Fibroblast of lung (primary cell): ENCODE data around the gene FAM221B. TPM values are rescaled to one million over a fixed set of nuclear protein-coding genes. Genes with fewer than 3 reads are reported as not detected.

Source experiments
- DNase-seq, 2 donors: peaks; one replicate each; pipeline versions ENCODE4 v3.0.0 to v3.0.0-alpha.2; 2010; ENCODE audit warnings: low read depth in 2 of 2
- H2AFZ ChIP-seq: 2 replicates; pipeline ENCODE4 v1.5.1; 2012; ENCODE audit warnings: low read length, control low read depth, inconsistent platforms
- H3K27ac ChIP-seq: 2 replicates; pipeline ENCODE4 v1.5.1; 2011; ENCODE audit warnings: low read length, control low read depth; ENCODE audit not compliant: insufficient read depth
- H3K27me3 ChIP-seq: 2 replicates; pipeline ENCODE4 v1.5.1; 2011; ENCODE audit warnings: mild to moderate bottlenecking, low read length; ENCODE audit not compliant: control insufficient read depth, insufficient read depth
- H3K36me3 ChIP-seq: 2 replicates; pipeline ENCODE4 v1.5.1; 2011; ENCODE audit warnings: low read length; ENCODE audit not compliant: control insufficient read depth, insufficient read depth
- H3K4me1 ChIP-seq: 2 replicates; pipeline ENCODE4 v1.5.1; 2011; ENCODE audit warnings: low read length; ENCODE audit not compliant: control insufficient read depth, insufficient read depth; ENCODE audit errors: extremely low read depth
- H3K4me2 ChIP-seq: 2 replicates; pipeline ENCODE4 v1.5.1; 2011; ENCODE audit warnings: low read length, control low read depth; ENCODE audit not compliant: insufficient read depth; ENCODE audit errors: extremely low read depth
- H3K4me3 ChIP-seq, 4 experiments: fragments of 200-600 bp in 1 of 4; sonication (generic) in 1 of 4; replicated peaks in 1 of 4; 2 replicates each; pipeline ENCODE4 v1.5.1; 2011 to 2016; ENCODE audit warnings: low read length in 4 of 4, low read depth in 3 of 4, mild to moderate bottlenecking in 3 of 4, control low read depth in 2 of 4, inconsistent platforms in 1 of 4, mixed read lengths in 1 of 4; ENCODE audit not compliant: insufficient read depth in 1 of 4; ENCODE audit errors: control extremely low read depth in 1 of 4
- H3K79me2 ChIP-seq: 2 replicates; pipeline ENCODE4 v1.5.1; 2012; ENCODE audit warnings: mild to moderate bottlenecking, low read length, inconsistent platforms; ENCODE audit not compliant: control insufficient read depth, insufficient read depth
- H3K9ac ChIP-seq: 2 replicates; pipeline ENCODE4 v1.5.1; 2011; ENCODE audit warnings: mild to moderate bottlenecking, low read length, control low read depth; ENCODE audit not compliant: insufficient read depth
- H3K9me3 ChIP-seq: 2 replicates; pipeline ENCODE4 v1.5.1; 2012; ENCODE audit warnings: low read depth, low read length; ENCODE audit not compliant: control insufficient read depth, insufficient read depth
- H4K20me1 ChIP-seq: 2 replicates; pipeline ENCODE4 v1.5.1; 2011; ENCODE audit warnings: low read length; ENCODE audit not compliant: control insufficient read depth, insufficient read depth; ENCODE audit errors: extremely low read depth
- CTCF ChIP-seq, 2 donors: IDR thresholded peaks in 1 of 2; conservative IDR thresholded peaks in 1 of 2; 1 replicate in 1 of 2; 2 replicates in 1 of 2; pipeline ENCODE4 v1.5.1; 2011 to 2012; ENCODE audit warnings: low read length in 2 of 2, control low read depth in 1 of 2, inconsistent platforms in 1 of 2, low read depth in 1 of 2, mild to moderate bottlenecking in 1 of 2
- EZH2 ChIP-seq: IDR thresholded peaks from 2 replicates; pipeline ENCODE4 v1.5.1; 2012; ENCODE audit warnings: low read length, control low read depth, mild to moderate bottlenecking; ENCODE audit errors: missing control alignments
- polyA plus RNA-seq, 2 donors: library from polyadenylated mRNA; depleted of rRNA in 1 of 2; stranded (reverse) in 1 of 2; unstranded in 1 of 2; fragments of >200 nt; gene quantifications; 2 replicates each; pipeline ENCODE4 v1.2.1, GENCODE V29; 2011 to 2012; ENCODE audit warnings: missing spikeins in 1 of 2
- total RNA-seq: library from RNA; depleted of rRNA; stranded (reverse); fragments of >200 nt; gene quantifications from 2 replicates; pipeline ENCODE4 v1.2.1, GENCODE V29; 2014

The FAM221B gene
- total and polyA plus RNA-seq, 2 donors (not counting 1 experiment from before 2014, with no cell fraction given), result not detected

GRCh38 chr9:35818341-35818740 is 10.2 kb downstream of the FAM221B start:
- H3K9ac ChIP-seq, result no peak overlapping the region
- H3K79me2 ChIP-seq, result no peaks in the 10 kb centered on the region
- H3K4me1 ChIP-seq, result peaks cover 5% of the 10 kb centered on the region
- H3K36me3 ChIP-seq, result no peaks in the 10 kb centered on the region
- no peak for DNase-seq
- H3K9me3 ChIP-seq, result no peaks in the 10 kb centered on the region
- no peak overlapping the region for H3K4me3 ChIP-seq
- H3K27ac ChIP-seq, result no peak overlapping the region
- H3K27me3 ChIP-seq, result peaks cover 2% of the 10 kb centered on the region
- no peak for TF ChIP-seq EZH2
- no peak for TF ChIP-seq CTCF (conservative IDR thresholded peaks at IDR 0.05 in 1 of 2, IDR thresholded peaks at IDR 0.05 in 1 of 2; ENCODE audit: low read depth in 1 of 2, low read length in 2 of 2)
- H2AFZ ChIP-seq, result no peak overlapping the region
- no peaks in the 10 kb centered on the region for H4K20me1 ChIP-seq
- no peak overlapping the region for H3K4me2 ChIP-seq

- Histone ChIP-seq H3K4me3 (no peak overlapping the region), H3K4me1 (peaks cover 11% of the 10 kb centered on the region), H3K4me2 (no peak overlapping the region), H3K79me2 (no peaks in the 10 kb centered on the region), H4K20me1 (no peaks in the 10 kb centered on the region), H3K36me3 (no peaks in the 10 kb centered on the region), H3K27me3 (peaks cover 2% of the 10 kb centered on the region), H2AFZ (no peak overlapping the region), H3K9ac (no peak overlapping the region), H3K9me3 (no peaks in the 10 kb centered on the region), H3K27ac (no peak overlapping the region)
- DNase-seq, result no peak
- TF ChIP-seq CTCF (conservative IDR thresholded peaks at IDR 0.05 in 1 of 2, IDR thresholded peaks at IDR 0.05 in 1 of 2; ENCODE audit: low read depth in 1 of 2, low read length in 2 of 2) (no peak), EZH2 (no peak)
Measured at GRCh38 chr9:35816708-35817107, 11.8 kb downstream of the FAM221B start.

- Histone ChIP-seq H3K9me3 (no peaks in the 10 kb centered on the region), H3K79me2 (no peaks in the 10 kb centered on the region), H3K4me3 (peak within 1 kb of the TSS; percentile 69 to 90 (median 81)), H3K4me1 (peaks cover 12% of the 10 kb centered on the region), H3K36me3 (no peaks in the 10 kb centered on the region), H3K9ac (peak within 1 kb of the TSS; percentile 80), H2AFZ (peak within 1 kb of the TSS; percentile 67), H3K27ac (peak within 1 kb of the TSS; percentile 83), H4K20me1 (no peaks in the 10 kb centered on the region), H3K4me2 (peak within 1 kb of the TSS; percentile 90), H3K27me3 (peaks cover 2% of the 10 kb centered on the region)
- DNase-seq, result peak; percentile 99
- TF ChIP-seq CTCF (conservative IDR thresholded peaks at IDR 0.05 in 1 of 2, IDR thresholded peaks at IDR 0.05 in 1 of 2; ENCODE audit: low read depth in 1 of 2, low read length in 2 of 2) (no peak), EZH2 (no peak)
Measured at GRCh38 chr9:35814841-35815543, 13.5 kb downstream of the FAM221B start, which contains the start of gene HINT2. Gene HINT2, minus strand, starts transcription at chr9:35815042. Its CDS starts 63 bp downstream, at chr9:35814979.
